GM18861 (cell line): ENCODE results near the gene ASB1.

ENCODE experiments used
- ATAC-seq: cut with Tn5 transposase; IDR thresholded peaks from one replicate; pipeline ENCODE4 v1.9.1; 2021; ENCODE audit not compliant: unreplicated experiment

Gene ASB1, protein sequence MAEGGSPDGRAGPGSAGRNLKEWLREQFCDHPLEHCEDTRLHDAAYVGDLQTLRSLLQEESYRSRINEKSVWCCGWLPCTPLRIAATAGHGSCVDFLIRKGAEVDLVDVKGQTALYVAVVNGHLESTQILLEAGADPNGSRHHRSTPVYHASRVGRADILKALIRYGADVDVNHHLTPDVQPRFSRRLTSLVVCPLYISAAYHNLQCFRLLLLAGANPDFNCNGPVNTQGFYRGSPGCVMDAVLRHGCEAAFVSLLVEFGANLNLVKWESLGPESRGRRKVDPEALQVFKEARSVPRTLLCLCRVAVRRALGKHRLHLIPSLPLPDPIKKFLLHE

DNA sequence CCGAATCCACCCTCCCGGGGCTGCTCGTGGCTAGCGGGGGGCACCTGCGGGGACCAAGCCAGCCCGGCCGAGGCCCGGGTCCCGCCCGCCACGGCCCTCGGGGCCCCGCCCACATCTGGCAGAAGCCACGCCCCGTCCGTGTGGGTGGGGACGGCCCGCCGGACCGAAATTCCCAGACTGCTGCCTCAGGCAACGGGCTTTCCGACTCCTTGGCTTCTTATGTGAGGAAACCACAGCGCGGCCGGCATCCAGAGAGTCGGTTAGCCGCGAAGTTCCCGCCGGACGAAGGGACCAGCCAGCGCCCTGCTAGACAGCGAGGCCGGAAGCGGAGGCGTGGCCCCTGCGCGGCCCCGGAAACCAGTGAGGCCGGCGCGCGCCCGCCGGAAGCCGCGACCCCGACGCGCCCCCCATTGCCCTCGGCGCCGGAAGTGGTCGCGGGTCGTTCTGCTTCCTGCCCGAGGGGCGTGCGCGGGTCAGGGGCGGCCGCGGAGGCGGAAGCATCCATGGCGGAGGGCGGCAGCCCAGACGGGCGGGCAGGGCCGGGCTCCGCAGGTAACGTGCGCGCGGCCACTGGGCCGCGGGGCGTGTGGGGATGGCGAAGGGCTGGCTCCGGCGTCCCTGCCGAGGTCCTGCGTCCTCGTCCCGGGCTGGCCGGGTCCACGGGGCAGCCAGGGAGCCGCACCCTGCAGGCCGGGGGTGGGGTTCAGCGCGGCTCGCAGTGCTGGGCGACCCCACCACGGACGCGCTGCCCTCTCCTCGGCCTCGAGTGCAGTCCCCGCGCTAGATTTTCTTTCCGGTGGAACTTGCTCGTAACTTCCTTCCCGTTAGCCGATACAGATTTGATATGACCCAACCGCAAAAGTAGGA lies at the start of gene ASB1:
ASB1 (plus strand) TSS at position 360 of the 867 bp plus-strand sequence; CDS start at position 504, 144 bp downstream.
- ATAC-seq: peak; percentile 76

DNA sequence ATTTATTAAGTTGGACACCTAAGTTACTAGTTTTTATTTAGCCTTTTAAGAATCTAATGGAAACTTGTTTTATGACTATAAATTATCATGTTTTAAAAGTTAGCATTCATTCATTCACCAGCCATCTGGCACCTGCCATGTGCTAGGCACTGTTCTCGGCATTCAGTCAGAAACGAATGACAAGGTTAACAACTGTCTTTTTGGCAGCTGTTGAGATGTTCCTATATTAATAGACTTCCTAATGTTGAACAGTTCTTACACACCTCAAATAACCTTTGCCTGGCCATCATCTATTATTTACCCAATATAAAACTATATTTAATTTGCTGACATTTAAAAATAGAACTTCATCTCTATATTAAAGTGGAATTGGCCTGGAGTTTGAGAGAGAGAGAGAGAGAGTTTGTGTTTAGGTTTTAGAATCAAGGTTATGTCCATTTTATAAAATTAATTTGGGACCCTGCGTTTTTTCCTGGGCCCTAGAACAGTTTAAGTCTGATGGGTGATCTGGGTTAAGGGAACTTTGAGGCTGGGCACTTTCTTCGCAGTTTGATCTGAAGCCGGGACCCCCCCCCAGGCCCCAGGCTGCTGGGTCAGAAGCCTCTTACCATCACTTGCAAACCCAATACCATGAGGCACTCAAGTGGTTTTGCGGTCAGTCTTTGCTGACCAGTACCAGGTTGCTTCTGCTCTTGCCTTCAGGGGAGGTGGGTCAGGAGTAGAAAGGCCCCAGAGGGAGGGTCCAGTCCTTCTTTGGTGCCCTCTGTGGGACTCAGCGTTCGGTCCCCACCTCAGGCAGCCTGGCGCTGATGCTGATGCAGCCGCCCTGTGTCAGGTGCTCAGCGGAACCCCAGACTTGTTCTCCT lies 48.3 kb upstream of the ASB1 start:
- no peak for ATAC-seq

DNA sequence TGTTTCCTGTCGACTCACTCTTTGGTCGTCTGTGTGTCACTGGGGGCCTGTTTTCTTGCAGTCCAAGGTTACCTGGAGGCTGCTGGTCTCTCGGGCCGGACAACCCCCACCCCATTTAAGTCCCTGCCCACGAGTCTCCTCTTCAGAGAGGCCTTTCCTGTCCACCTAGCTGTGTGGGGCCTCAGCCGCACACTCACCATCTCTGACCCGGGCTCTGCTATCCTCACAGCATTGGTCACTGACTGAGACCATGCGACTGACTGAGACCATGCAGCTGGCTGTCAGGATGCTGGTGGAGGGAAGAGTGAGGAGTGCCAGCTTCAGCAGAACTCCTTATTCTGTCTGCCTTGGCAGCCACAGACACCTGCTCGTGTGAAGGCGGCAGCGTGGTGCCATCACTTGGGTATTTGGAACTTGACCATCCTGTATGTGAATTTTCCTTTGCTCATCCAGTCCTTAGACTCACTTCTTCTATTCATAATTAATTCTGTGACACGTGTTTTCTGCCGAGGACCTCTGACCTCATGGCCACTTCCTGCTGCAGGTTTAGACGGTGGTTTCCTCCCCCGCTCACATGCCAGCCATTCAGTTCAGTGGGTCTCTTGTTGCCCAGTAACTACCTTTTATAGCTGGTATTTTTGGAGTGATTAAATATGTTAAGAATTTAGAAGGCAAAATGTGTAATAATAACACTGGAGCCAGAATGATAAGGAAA lies 47.5 kb upstream of the ASB1 start:
- ATAC-seq: no peak

DNA sequence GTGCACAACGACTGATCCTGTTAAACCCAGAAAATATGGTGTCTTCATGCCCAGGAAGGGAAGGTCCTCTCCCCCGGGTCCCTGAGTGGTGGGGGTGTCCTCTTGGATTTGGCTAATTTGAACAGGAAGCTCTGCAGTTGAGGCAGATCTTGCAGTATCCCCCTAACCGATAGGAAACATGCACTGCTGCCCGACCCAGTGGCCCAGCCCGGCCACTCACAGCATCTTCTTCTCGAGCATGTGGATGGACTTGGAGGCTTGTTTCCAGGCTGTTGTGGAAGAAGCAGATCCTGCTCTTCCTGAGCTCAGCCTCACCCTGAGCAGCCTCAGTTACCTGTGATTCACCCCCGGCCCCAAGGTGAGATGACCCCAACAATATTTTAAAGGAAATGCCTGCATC lies 46.4 kb upstream of the ASB1 start:
- ATAC-seq: no peak

DNA sequence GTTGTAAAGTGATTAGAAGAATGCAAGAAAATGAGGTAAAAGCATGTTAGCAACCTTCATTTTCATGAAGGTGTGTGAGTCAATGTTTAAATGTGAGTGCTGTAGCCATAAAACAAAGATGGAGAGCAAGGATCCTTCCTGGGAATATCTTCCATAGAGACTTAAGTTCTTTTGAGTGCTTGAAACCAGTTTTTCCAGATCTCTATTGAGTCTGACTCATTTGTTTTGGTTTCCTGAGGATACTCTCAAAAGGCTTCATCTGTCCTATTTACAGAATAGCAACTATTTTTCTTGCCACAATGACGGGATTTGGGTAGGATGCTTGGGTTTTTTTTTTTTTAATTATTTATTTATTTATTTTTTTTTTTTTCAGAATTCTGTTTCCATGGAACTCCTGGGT lies 45.9 kb upstream of the ASB1 start:
- ATAC-seq: no peak

DNA sequence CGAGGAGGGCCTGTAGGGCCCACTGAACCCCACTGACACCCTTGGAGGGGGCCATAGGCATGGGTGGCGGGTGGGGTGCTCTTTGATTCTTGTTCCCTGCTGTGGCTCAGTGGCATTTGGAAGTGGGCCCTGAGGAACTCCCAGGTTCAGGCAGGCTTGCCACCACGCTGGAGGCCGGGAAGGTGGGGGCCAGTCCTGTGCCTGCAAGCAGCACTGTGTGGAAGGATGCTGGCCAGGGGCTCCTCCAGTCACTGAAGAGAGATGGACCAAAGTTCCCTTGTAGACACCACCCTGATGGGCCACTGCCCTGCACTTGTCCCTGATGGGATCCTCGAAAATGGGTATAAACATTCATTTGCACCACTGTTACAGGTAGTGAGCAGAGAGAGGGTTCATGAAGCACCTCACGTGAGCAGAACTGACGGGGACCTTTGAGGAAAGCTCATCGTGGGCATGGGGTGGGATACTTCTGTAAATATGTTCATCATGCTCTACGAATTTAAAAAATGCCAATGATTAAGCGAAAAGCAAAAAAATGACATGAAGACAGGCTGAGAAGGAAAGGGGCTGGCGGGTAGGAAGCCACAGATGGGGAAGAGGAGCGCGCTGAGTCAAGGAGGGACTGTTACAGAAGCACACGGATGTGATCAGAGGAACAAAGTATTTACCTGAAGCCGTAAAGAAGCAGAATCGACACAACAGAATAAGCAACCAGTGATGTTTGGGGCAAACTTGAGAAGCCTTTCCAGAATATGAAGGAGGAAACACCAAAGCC lies 45.2 kb upstream of the ASB1 start:
- no peak for ATAC-seq

DNA sequence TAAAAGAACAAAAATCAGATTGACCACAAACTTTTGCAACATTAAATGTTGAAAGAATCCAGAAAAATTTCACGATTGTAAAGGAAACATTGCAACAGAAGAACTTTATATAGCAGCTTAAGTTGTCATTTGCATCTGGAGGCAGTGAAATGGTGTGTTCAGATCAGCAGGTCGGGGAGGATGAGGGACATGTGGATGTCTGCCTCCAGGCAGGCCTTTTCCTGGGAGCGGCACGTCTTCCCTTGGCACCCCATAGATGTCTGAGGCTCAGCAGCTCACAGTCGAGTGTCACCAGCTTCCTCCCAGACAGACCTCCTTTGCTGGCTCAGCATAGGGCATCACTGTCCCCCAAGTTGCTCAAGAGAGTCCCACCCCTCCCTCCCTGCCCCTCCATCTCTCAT lies 44.3 kb upstream of the ASB1 start:
- ATAC-seq: no peak

DNA sequence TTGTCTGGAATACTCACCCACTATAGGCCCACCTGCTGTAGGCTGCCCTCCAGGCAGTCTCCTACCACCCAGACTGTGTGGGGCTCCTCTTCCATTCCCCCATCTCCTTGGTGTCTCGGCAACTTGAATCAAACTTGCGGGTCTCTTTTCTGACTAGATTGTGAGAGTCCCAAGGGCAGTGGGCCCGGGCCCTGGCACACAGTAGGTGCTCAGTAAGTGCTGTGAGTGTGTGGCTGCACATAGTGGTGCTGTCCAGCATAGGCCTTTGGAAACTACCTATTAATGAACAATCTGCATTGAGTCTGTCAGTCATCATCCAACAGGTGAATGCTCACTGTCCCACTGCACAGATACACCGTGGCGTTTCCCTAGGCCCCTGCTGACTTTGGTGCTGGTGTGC lies 43.6 kb upstream of the ASB1 start:
- ATAC-seq: no peak

DNA sequence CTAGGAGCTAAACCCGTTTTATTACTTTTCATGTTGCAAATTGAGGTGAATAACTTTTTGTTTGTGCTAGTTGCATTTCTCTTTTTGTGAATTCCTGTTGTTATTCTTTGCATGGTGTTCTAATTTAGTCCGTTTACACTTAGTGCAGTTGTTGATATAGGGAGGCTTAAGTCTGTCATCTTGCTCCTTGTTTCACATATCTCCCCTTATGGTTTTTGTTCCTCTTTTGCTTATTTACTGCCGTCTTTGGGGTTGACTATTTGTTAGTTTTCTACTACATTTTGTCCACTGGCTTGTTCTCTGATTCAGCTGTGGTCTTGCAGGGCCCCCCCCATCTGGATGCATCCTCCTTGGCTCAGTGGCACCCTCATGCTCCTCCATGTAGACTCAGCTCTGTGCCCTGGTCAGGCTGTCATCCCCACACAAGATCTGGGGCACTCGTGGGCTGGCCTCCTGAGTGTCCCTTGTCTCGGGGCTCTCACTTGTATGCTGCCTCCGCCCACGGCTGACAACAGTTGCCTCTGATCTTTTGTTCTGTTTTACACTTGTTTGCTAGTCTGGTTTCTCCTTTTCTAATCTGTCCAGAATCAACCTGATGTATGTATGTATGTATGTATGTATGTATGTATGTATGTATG lies 42.9 kb upstream of the ASB1 start:
- no peak for ATAC-seq

DNA sequence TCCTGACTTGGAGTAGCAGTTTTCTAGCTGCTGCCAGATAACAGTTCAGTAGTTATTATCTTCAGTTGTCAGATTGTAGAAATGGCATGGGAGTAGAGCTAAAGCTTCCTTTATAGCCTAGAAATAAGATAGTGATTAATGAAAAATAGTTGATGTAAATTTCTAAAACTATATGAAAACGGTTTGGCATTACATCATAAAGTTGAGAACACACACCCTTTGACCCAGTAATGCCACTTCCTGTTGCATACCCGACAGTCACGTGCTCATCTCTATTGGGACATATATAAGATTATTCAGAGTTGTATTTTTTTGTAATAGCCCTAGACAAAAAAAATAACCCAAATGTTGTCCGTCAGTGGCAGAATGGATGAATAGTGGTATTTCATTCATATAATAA lies 39.4 kb upstream of the ASB1 start:
- ATAC-seq: no peak

DNA sequence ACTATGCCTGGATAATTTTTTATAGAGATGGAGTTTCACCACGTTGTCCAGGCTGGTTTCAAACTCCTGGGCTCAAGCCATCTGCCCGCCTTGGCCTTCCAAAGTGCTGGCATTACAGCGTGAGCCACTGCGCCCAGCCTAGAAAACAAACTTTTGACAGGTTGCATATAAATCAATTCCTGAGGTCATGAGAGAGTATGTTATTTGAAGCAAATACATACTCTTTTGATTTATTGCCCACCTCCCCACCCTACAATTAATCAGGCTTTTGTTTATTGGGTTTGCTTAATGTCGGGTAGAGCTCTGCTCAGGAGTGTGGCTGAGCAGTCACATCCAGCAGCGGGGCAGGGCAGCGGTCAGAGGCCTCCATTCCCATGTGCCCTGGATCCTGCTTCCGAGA lies 37.9 kb upstream of the ASB1 start:
- ATAC-seq: no peak

DNA sequence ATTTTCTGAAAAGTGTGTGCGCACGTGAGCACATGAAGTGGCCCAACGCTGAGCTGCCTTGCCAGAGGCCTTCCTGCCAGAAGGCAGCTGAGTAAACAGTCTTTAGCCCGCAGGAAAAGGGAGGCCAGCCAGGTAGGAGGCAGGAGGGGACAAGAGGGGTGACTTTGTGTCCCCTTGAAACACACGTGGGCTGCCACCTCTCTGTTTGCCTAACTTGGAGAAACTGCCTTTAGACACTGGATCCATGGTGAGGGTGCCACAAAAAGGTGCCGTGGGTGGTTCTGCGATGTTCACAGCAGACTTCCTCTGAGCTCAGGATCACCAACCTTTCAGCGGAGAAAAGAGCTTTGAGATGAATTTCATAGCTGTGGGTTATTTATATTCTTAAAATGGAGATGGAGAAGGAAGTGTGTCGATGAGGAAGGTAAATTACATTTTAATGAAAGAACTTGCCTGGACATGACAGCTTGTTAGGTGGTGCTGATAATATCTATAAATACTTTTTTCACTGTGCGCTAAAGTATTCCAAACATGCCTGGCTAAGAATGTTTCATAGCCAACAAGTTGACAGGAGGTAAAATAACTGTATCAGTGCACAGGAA lies 36.6 kb upstream of the ASB1 start:
- no peak for ATAC-seq

DNA sequence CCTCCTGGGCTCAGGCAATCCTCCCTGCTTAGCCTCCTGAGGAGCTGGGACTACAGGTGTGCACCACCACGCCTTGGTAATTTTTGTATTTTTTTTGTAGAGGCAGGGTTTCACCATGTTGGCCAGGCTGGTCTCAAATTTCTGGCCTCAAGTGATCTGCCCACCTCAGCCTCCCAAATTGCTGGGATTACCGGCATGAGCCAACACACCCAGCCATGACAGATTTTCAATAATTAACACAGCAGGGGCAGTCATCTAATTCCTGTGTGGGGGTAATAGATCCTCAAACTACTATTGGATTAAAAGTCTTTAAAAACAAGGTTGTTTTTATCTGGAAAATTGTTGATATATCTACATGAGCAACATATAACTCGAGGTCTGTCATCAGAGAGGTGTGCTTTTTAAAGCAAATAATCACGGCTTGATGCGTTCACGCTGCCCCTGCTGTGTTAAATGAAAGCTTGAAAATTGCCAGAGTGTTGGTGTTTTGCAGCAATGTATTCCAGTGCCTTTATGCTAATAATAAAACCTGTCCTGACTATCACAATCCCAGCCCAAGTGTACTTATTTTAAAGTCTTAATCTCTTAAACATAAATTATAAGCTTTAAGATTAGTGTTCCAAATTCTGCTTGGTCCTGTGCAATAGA lies 35.6 kb upstream of the ASB1 start:
- no peak for ATAC-seq

DNA sequence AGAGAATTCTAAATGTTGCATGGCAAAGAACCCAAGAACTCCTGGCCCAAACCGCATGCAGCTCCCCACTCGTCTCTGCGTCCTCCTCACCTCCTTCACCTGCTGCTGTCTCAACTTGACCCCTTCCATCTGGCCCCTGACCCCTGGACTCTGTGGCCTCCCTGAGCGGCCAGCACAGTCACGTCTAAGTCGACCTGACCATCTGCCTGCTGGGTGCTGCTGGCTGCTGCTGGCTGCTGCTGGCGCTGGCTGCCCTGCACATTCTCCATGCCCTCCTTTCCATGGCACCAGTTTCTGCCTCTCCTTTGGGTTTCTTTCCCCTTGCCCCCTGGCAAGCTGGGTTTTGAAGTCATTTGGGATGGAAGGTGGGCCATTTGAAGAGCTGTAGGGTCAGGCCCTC lies 30.1 kb upstream of the ASB1 start:
- ATAC-seq: no peak

DNA sequence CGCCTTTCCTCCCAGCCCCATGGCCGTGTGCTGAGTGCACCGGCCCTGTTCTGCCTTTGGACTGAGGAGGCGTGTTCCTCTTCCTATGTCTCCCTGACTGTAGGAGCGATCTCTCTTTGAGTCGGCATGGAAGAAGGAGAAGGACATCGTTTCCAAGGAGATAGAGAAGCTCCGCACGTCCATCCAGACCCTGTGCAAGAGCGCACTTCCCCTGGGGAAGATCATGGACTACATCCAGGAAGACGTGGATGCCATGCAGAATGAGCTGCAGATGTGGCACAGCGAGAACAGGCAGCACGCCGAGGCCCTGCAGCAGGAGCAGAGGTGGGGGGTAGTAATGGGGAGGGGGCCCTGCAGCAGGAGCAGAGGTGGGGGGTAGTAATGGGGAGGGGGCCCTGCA lies 29.4 kb upstream of the ASB1 start:
- no peak for ATAC-seq

DNA sequence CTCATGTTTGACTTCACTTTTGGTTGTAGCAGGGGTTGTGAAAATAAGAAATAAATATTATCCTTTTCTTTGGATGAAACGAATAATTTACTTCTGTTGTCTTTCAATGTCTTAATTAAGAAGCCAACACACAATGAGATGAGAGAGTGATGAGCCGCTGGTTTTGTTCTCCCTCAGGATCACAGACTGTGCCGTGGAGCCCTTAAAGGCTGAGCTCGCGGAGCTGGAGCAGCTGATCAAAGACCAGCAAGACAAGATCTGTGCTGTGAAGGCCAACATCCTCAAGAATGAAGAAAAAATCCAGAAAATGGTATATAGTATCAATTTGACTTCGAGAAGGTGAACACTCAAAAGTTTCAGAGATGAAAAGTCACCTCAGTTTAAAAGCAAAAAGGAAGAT lies 28.1 kb upstream of the ASB1 start:
- ATAC-seq: no peak

DNA sequence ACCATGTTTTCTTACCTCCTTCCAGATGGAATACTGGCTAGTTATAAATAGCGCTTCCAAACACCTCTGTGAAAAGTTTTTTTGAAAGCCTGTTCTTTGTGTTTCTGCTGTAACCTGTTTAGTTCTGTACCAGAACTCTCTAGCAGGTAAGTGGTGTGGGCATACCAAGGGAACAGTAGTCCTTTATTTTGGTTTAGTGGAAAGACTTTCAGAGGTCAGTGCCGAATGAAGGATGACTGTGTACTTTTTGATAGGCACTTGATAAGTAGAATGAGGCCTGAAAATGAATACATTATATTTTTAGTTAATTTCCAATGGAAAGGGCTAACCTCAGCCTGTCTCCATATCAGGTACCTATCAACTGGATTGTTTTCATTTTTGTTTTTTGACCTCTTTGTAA lies 27.6 kb upstream of the ASB1 start:
- no peak for ATAC-seq

DNA sequence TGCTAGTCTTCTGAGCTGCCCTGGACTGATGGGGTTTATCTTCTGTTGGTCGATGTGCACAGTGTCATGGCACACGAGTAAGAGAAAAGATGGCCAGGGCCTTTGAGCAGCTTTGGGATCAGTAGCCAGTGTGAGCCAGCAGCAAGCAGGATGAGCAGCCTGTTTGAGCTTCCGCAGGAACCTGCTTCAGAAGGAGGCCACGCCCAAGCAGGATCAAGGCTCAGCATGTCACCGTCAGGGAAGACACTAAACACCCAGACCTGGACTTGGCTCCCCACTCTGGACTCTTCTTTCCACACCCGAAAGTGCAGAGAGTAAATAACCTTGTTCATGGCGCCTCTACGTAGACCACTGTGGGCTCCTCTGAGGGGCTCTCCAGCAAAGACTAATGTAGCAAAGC lies 25.2 kb upstream of the ASB1 start:
- ATAC-seq: no peak
